ENCODE results near the gene SLC36A4. TPM values are rescaled to one million over a fixed set of nuclear protein-coding genes. Genes with fewer than 3 reads are reported as not detected.
"Not testable (repeated sequence)": the region's sequence is repeated elsewhere in the genome, so short reads cannot be mapped to it uniquely, and the experiment has no call there.

Gene SLC36A4
- total RNA-seq: 10 to 100 TPM; 10.6 to 10.8 TPM
- long read RNA-seq, full-length matches to known transcripts: 12 of 21 reads
- long read RNA-seq, partial matches to known transcripts: 1 of 21 reads
- long read RNA-seq, other reads (novel, unspliced or antisense): 8 of 21 reads

GRCh38 chr11:93197380-93198214 is at the start of gene SLC36A4:
Gene SLC36A4, minus strand, starts transcription at chr11:93197991. Its CDS starts 159 bp downstream, at chr11:93197832.
- ATAC-seq (peak; percentile 97), DNase-seq (peak; percentile 92 to 93)
- intact Hi-C loops (cut with DNase I, micrococcal nuclease): no loop called here

- DNase-seq; ATAC-seq; intact Hi-C loops (cut with DNase I, micrococcal nuclease): not testable (repeated sequence)
These were observed 49.0 kb upstream of the SLC36A4 start for GRCh38 chr11:93246790-93247189.

- intact Hi-C loops (cut with DNase I, micrococcal nuclease): no loop called here
- DNase-seq (no peak), ATAC-seq (no peak)
These were observed 46.2 kb upstream of the SLC36A4 start for GRCh38 chr11:93244018-93244417.

- intact Hi-C loops (cut with DNase I, micrococcal nuclease): loop anchor here (5.0 to 10.0 kb wide), 3 partner anchors 302 to 415 kb away; partner anchors contain the start of gene SMCO4 (in 1 of the 2)
- ATAC-seq (no peak), DNase-seq (no peak)
These were observed 42.2 kb upstream of the SLC36A4 start for GRCh38 chr11:93239966-93240365.

- DNase-seq (no peak), ATAC-seq (no peak)
- intact Hi-C loops (cut with DNase I, micrococcal nuclease): loop anchor here (5.0 to 10.0 kb wide), 3 partner anchors 303 to 416 kb away; partner anchors contain the start of gene SMCO4 (in 1 of the 2)
These were observed 41.2 kb upstream of the SLC36A4 start for GRCh38 chr11:93238956-93239355.

- DNase-seq (no peak), ATAC-seq (peak; percentile 91)
- intact Hi-C loops (cut with DNase I, micrococcal nuclease): loop anchor here (5.0 to 10.0 kb wide), 3 partner anchors 305 to 418 kb away; partner anchors contain the start of gene SMCO4 (in 1 of the 2)
These were observed 39.2 kb upstream of the SLC36A4 start for GRCh38 chr11:93236741-93237675.

GRCh38 chr11:93234602-93235207 is 36.9 kb upstream of the SLC36A4 start:
- intact Hi-C loops (cut with DNase I, micrococcal nuclease): loop anchor here (5.0 to 10.0 kb wide), 4 partner anchors 292 to 420 kb away; partner anchors contain the start of gene SMCO4 (in 1 of the 2)
- DNase-seq: peak; percentile 65 to 85
- peak; percentile 84 for ATAC-seq

GRCh38 chr11:93229876-93230275 is 32.1 kb upstream of the SLC36A4 start:
- DNase-seq (no peak), ATAC-seq (no peak)
- intact Hi-C loops (cut with DNase I, micrococcal nuclease): loop anchor here (5.0 to 10.0 kb wide), 2 partner anchors 288 to 425 kb away; no protein-coding TSS in a partner anchor

GRCh38 chr11:93225662-93226061 is 27.9 kb upstream of the SLC36A4 start:
- intact Hi-C loops (cut with DNase I, micrococcal nuclease): no loop called here
- DNase-seq (no peak), ATAC-seq (no peak)

GRCh38 chr11:93221539-93221938 is 23.7 kb upstream of the SLC36A4 start:
- ATAC-seq (peak; percentile 85), DNase-seq (peak; percentile 42 to 49)
- intact Hi-C loops (cut with DNase I, micrococcal nuclease): no loop called here

- intact Hi-C loops (cut with DNase I, micrococcal nuclease): no loop called here
These were observed 22.3 kb upstream of the SLC36A4 start for GRCh38 chr11:93220078-93220477.

GRCh38 chr11:93219440-93219839 is 21.6 kb upstream of the SLC36A4 start:
- ATAC-seq (no peak), DNase-seq (no peak)
- intact Hi-C loops (cut with DNase I, micrococcal nuclease): no loop called here

More at GRCh38 chr11:93220078-93220477, 22.3 kb upstream of the SLC36A4 start:
- DNase-seq (no peak), ATAC-seq (no peak)

- ATAC-seq (peak; percentile 83), DNase-seq (no peak)
- intact Hi-C loops (cut with DNase I, micrococcal nuclease): no loop called here
These were observed 18.8 kb upstream of the SLC36A4 start for GRCh38 chr11:93216511-93217101.

- DNase-seq: no peak
- intact Hi-C loops (cut with DNase I, micrococcal nuclease): no loop called here
These were observed 15.8 kb upstream of the SLC36A4 start for GRCh38 chr11:93213622-93214021.

GRCh38 chr11:93212094-93212493 is 14.3 kb upstream of the SLC36A4 start:
- no peak for DNase-seq
- no peak for ATAC-seq
- intact Hi-C loops (cut with DNase I, micrococcal nuclease): no loop called here

More at GRCh38 chr11:93213622-93214021, 15.8 kb upstream of the SLC36A4 start:
- ATAC-seq: no peak

- intact Hi-C loops (cut with DNase I, micrococcal nuclease): no loop called here
- no peak for DNase-seq
- ATAC-seq: no peak
These were observed 11.7 kb upstream of the SLC36A4 start for GRCh38 chr11:93209466-93209865.

GRCh38 chr11:93208663-93209270 is 11.0 kb upstream of the SLC36A4 start:
- ATAC-seq (no peak), DNase-seq (no peak)
- intact Hi-C loops (cut with DNase I, micrococcal nuclease): no loop called here

- no peak for ATAC-seq
- DNase-seq: no peak
- intact Hi-C loops (cut with DNase I, micrococcal nuclease): no loop called here
These were observed 1.8 kb upstream of the SLC36A4 start for GRCh38 chr11:93199616-93200015.
